GM10266 (cell line): ENCODE measurements around the gene HSPBP1.

Experiments used
- DNase-seq: peaks from one replicate; pipeline ENCODE4 v3.0.0; 2012; ENCODE audit errors: extremely low spot score
- TF ChIP-seq, protein P1 (sequence below): IDR thresholded peaks from 2 replicates; pipeline ENCODE4 v1.5.1; 2012; ENCODE audit warnings: mild to moderate bottlenecking, low read depth; ENCODE audit not compliant: control insufficient read depth, insufficient read depth; ENCODE audit errors: missing control alignments

Gene HSPBP1

DNA sequence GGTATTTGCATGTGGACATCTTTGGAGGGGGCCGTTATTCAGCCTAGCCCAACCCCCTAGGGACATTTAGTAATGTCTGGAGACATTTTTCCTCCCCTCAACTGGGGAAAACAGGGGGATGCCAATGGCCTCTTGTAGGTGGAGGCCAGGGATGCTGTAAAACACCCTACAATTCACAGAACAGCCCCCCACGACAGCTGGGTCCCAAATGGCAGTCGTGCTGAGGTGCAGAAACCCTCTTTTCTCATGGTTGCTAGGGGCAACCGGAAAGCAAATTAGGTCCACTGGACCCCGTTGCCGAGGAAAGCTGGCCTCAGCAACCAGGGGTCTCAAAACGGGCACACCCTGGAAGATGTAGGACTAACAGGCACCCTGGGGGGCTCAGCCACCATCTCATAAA lies 30.6 kb upstream of the HSPBP1 start:
- no peak for DNase-seq
- TF ChIP-seq, protein P1, sequence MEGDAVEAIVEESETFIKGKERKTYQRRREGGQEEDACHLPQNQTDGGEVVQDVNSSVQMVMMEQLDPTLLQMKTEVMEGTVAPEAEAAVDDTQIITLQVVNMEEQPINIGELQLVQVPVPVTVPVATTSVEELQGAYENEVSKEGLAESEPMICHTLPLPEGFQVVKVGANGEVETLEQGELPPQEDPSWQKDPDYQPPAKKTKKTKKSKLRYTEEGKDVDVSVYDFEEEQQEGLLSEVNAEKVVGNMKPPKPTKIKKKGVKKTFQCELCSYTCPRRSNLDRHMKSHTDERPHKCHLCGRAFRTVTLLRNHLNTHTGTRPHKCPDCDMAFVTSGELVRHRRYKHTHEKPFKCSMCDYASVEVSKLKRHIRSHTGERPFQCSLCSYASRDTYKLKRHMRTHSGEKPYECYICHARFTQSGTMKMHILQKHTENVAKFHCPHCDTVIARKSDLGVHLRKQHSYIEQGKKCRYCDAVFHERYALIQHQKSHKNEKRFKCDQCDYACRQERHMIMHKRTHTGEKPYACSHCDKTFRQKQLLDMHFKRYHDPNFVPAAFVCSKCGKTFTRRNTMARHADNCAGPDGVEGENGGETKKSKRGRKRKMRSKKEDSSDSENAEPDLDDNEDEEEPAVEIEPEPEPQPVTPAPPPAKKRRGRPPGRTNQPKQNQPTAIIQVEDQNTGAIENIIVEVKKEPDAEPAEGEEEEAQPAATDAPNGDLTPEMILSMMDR, result no peak

DNA sequence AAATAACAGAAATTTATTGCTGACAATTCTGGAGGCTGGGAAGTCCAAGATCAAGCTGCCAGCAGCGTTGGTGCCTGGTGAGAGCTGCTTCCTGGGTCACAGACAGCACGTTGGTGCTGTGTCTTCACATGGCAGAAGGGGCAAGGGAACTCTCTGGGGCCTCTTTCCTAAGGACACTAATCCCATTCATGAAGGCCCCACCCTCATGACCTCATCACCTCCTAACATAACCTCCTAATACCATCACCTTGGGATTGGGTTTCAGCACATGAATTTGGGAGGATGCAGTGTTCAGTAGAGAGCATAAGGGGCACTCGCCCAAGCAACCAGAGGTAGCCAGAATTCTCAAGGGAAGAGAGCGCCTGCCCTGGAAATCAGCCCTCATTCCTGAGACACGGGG lies 29.5 kb upstream of the HSPBP1 start:
- DNase-seq, result no peak
- TF ChIP-seq, protein P1, result no peak

DNA sequence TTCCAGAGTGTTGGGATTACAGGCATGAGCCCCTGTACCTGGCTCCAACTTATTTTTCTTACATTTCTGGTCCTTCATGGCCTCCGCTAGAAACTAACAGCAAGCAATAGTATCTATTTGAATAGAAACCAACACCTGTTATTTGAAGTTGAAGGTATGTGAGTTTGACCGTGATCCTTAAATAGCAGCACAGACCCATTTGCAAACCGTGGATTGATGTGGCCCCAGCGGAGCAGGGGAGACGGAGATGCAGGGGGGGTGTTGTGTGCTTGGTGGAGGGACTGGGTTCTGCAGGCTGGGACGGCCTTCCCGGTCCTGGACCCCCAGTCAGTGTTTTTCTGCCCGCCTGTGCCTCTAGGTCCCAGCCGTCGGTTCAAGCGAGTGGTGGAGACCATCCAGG lies 28.4 kb upstream of the HSPBP1 start:
- no peak for DNase-seq
- TF ChIP-seq, protein P1, result no peak

DNA sequence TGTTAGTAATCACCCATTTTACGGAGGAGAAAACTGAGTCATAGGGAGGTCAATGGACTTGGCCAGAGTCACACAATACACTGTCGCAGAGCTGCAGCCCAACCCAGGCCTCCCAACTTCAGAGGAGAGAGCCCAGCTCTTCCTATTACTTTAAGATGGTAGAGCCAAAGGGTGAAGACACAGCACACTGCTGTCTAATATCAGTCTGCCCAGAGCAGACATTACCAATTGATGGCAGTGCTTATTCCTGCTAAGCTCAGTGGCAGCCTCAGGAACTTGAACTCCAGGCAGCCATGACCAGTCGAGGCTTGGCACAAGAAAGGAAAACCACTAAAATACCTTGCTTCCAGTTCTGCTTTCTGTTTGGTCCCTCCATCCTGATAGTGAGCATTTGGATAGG lies 26.8 kb upstream of the HSPBP1 start:
- no peak for DNase-seq
- TF ChIP-seq, protein P1, result no peak

DNA sequence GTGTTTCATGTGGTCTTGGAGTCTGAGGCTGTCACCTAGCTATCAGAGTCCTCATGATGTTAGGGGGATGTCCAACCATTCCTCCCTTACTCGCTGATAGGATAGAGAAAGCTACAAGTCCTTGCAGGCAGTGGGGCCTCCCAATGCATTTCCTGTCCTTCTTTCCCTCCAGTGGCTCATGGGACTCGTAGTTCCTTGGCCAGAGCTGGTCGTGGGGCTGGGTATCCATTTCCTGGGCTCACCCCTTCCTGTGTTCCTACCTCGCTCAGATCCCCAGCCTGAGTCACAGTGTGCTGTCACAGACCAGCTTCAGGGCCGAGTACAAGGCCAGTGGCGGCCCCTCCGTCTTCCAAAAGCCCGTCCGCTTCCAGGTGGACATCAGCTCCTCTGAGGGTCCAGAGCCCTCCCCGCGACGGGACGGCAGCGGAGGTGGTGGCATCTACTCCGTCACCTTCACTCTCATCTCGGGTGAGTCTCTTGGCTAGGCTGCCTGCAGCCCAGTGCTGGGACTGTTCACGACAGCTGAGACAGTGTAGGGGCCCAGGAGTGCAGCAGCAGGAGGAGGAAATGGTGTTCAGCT lies 26.2 kb upstream of the HSPBP1 start:
- no peak for DNase-seq
- TF ChIP-seq, protein P1, result no peak

DNA sequence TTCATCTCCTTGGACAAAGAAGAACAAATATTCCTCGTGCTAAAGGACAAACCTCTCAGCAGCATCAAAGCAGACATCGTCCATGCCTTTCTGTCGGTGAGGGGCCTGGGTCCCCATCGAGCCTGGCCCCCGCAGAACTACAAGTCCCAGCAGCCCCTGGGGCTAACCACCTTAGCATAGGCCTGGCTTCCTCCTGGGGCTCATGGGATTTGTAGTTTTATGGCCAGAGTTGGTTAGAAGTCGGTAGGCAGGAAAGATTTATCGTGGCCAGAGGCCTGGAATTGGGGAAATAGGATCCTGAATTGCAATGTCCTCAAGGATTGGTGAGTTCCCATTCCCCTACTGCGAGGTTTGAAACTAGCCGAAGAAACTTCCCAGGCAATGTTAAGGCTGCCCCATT lies 25.6 kb upstream of the HSPBP1 start:
- peak; percentile 85 for DNase-seq

DNA sequence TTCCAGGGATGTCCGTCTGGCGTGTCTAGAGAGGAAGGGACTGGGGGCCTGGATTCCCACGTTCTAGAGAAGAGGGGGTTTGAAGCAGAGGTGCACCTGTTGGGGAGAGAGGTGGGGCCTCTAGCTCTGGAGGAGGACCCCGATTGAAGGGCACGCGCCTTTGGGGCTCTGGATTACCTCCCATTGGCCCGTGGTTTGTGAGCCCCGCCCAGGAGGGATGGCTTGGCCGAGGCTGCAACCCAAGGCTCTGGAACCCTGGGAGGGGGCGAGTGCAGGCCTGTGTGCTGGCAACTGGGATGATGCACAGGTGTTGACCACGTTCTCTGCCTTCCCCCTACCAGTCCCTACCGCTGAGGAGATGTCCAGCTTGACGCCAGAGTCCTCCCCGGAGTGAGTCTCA lies 25.1 kb upstream of the HSPBP1 start:
- TF ChIP-seq, protein P1, result no peak
- no peak for DNase-seq

More for the DNA sequence above, 25.6 kb upstream of the HSPBP1 start:
- TF ChIP-seq, protein P1, result no peak
